Activated CD8-positive, alpha-beta T cell treated with anti-CD3 and anti-CD28 coated beads for 36 hours (primary cell): ENCODE measurements around the gene PSMB1. TPM values are rescaled to one million over a fixed set of nuclear protein-coding genes. Genes with fewer than 3 reads are reported as not detected.

Source experiments
- ATAC-seq: fragments of 200-7000 bp; cut with Tn5 transposase; one replicate; pipeline ENCODE4 v1.10.0; 2021; ENCODE audit warnings: mild to moderate bottlenecking, moderate library complexity
- CTCF ChIA-PET: fragments of 350-600 bp; sonication (Branson Sonifier 250); formaldehyde crosslinking; loops from one replicate; lab custom pipeline; 2021; ENCODE audit warnings: antibody characterized with exemption; lab: Charles Lee
- POLR2A ChIA-PET: fragments of 350-600 bp; sonication (Branson Sonifier 250); formaldehyde crosslinking; loops from one replicate; lab custom pipeline; 2021; ENCODE audit warnings: antibody characterized with exemption; lab: Charles Lee
- DNase-seq: peaks from one replicate; pipeline ENCODE4 v3.0.0-alpha.2; 2020
- H3K27ac Mint-ChIP-seq: one replicate; pipeline ENCODE4 v1.8.0; 2021; ENCODE audit warnings: mild to moderate bottlenecking, mixed read lengths
- H3K27me3 Mint-ChIP-seq: one replicate; pipeline ENCODE4 v1.8.0; 2021; ENCODE audit warnings: mixed read lengths
- H3K36me3 Mint-ChIP-seq: one replicate; pipeline ENCODE4 v1.8.0; 2021; ENCODE audit warnings: low read depth, mixed read lengths
- H3K4me1 Mint-ChIP-seq: one replicate; pipeline ENCODE4 v1.8.0; 2021; ENCODE audit warnings: low read depth, mixed read lengths
- H3K4me3 Mint-ChIP-seq: one replicate; pipeline ENCODE4 v1.8.0; 2021; ENCODE audit warnings: mild to moderate bottlenecking, moderate library complexity, mixed read lengths
- H3K9me3 Mint-ChIP-seq: one replicate; pipeline ENCODE4 v1.8.0; 2021; ENCODE audit warnings: mixed read lengths
- CTCF ChIP-seq: fragments of 200-600 bp; IDR thresholded peaks from one replicate; pipeline ENCODE4 v1.8.0; 2022; ENCODE audit warnings: antibody characterized with exemption, mild to moderate bottlenecking
- intact Hi-C: fragments of 100-400 bp; cut with micrococcal nuclease; formaldehyde crosslinking; loops from one replicate; pipeline ENCODE4 v1.10.0; 2022
- total RNA-seq, 2 experiments: library from RNA; stranded (reverse); gene quantifications; one replicate each; pipeline ENCODE4 v1.2.3, GENCODE V29; 2021

Gene PSMB1
- total RNA-seq, 2 experiments from 2014 or later, result 236 to 247 TPM

DNA sequence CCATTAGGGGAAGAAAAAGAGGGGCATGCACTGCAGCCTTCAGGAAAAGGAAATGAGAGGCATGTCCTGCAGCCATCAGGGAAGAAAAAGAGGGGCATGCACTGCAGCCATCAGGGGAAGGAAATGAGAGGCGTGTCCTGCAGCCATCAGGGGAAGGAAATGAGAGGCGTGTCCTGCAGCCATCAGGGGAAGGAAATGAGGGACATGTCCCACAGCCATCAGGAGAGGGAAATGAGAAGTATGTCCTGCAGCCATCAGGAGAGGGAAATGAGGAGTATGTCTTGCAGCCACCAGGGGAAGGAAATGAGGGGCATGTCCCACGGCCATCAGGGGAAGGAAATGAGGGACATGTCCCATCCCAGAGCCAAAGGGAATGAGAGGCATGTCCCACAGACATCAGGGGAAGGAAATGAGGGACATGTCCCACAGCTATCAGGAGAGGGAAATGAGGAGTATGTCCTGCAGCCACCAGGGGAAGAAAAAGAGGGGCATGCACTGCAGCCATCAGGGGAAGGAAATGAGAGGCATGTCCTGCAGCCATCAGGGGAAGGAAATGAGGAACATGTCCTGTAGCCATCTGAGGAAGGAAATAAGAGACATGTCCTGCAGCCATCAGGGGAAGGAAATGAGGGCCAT is 52.0 kb downstream of the PSMB1 start:
- ChIA-PET CTCF (no interaction called here), POLR2A (no interaction called here)
- H3K9me3 Mint-ChIP-seq, result no peaks in the 10 kb centered on the region
- H3K4me3 Mint-ChIP-seq, result no peak overlapping the region
- no peak for TF ChIP-seq CTCF
- H3K36me3 Mint-ChIP-seq, result no peaks in the 10 kb centered on the region
- intact Hi-C loops, result no loop called here
- ATAC-seq, result no peak
- peaks cover 59% of the 10 kb centered on the region for H3K27me3 Mint-ChIP-seq
- no peak overlapping the region for H3K27ac Mint-ChIP-seq
- DNase-seq, result no peak
- H3K4me1 Mint-ChIP-seq, result no peaks in the 10 kb centered on the region

GRCh38 chr6:170497841-170498301 is 55.2 kb downstream of the PSMB1 start:
- peaks cover 50% of the 10 kb centered on the region for H3K27me3 Mint-ChIP-seq
- TF ChIP-seq CTCF, result no peak
- H3K36me3 Mint-ChIP-seq, result no peaks in the 10 kb centered on the region
- H3K27ac Mint-ChIP-seq, result no peak overlapping the region
- ChIA-PET CTCF (interaction anchor here (0.9 kb wide), 1 partner anchor 14 kb away, joined by 3 read pairs; no protein-coding TSS in a partner anchor), POLR2A (no interaction called here)
- H3K4me3 Mint-ChIP-seq, result no peak overlapping the region
- DNase-seq, result no peak
- no peaks in the 10 kb centered on the region for H3K9me3 Mint-ChIP-seq
- H3K4me1 Mint-ChIP-seq, result no peaks in the 10 kb centered on the region
- ATAC-seq, result no peak
- intact Hi-C loops, result no loop called here

DNA sequence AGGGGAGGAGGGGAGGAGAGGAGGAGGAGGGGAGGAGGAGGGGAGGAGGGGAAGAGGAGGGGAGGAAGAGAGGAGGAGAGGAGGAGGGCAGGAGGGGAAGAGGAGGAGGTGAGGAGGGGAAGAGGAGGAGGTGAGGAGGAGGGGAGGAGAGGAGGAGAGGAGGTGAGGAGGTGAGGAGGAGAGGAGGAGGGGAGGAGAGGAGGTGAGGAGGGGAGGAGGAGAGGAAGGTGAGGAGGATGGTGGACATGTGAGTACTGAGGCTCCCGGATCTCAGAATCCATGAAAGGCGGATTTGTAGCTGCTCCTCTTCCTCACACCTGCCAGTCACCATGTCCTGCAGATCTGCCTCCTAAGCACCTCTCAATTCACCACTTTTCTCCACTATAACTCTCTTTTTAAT is 59.8 kb downstream of the PSMB1 start:
- intact Hi-C loops, result no loop called here
- TF ChIP-seq CTCF, result no peak
- Mint-ChIP-seq H3K4me3 (no peak overlapping the region), H3K4me1 (no peaks in the 10 kb centered on the region), H3K9me3 (no peaks in the 10 kb centered on the region), H3K36me3 (no peaks in the 10 kb centered on the region), H3K27me3 (peaks cover 26% of the 10 kb centered on the region), H3K27ac (no peak overlapping the region)
- ChIA-PET CTCF (no interaction called here), POLR2A (no interaction called here)
- DNase-seq (no peak), ATAC-seq (no peak)

DNA sequence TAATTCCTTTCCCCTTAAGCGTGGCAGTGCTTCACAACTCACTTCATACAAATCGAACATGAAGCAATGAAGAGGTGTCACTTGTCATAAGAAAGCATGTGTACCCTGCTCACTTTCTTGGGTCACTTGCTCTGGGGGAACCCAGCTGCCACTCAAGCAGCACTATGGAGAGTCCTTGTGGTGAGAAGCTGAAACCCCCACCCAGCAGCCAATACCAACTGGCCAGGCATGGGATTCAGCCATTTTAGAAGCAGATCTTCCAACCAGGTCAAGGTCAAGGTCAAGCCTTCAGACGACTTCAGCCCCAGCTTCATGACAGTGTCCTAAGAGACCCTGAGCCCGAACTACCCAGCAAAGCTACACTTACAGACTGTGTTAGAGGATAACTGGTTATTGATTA is 62.8 kb downstream of the PSMB1 start:
- H3K9me3 Mint-ChIP-seq, result no peaks in the 10 kb centered on the region
- H3K4me1 Mint-ChIP-seq, result no peaks in the 10 kb centered on the region
- TF ChIP-seq CTCF, result no peak
- ChIA-PET CTCF (interaction anchor here (1.6 kb wide), 1 partner anchor 27 kb away, joined by 4 read pairs; no protein-coding TSS in a partner anchor), POLR2A (no interaction called here)
- H3K27ac Mint-ChIP-seq, result no peak overlapping the region
- DNase-seq, result no peak
- H3K27me3 Mint-ChIP-seq, result peaks cover 21% of the 10 kb centered on the region
- intact Hi-C loops, result no loop called here
- H3K4me3 Mint-ChIP-seq, result no peak overlapping the region
- no peaks in the 10 kb centered on the region for H3K36me3 Mint-ChIP-seq
- ATAC-seq, result no peak

DNA sequence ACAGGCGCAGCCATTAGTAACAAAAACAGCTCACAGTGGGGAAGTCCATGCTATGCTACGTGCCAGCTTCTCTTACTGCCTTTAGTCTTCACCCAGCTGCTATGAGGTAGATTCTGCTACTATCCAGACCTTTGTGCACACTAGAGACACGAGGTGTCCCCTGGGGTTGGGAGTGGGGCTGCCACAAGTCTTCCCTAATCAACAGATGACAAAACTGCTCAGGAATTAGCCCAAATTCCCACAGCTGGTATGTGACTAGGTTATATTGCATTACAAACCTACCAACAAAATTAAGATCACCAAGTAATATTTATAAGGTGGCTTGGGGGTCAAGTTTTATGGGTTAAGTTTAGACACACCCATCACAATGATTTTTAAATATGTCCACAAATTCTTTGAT is 63.3 kb downstream of the PSMB1 start:
- H3K27ac Mint-ChIP-seq, result no peak overlapping the region
- H3K4me3 Mint-ChIP-seq, result no peak overlapping the region
- no peaks in the 10 kb centered on the region for H3K9me3 Mint-ChIP-seq
- CTCF ChIA-PET, result interaction anchor here (1.1 to 1.6 kb wide), 2 partner anchors 17 to 27 kb away, joined by 3 to 4 read pairs; no protein-coding TSS in a partner anchor
- POLR2A ChIA-PET, result no interaction called here
- peaks cover 22% of the 10 kb centered on the region for H3K27me3 Mint-ChIP-seq
- ATAC-seq (no peak), DNase-seq (no peak)
- intact Hi-C loops, result no loop called here
- H3K36me3 Mint-ChIP-seq, result no peaks in the 10 kb centered on the region
- no peaks in the 10 kb centered on the region for H3K4me1 Mint-ChIP-seq
- TF ChIP-seq CTCF, result no peak
